K562 (cell line): ENCODE measurements around the gene DDR2. TPM values are rescaled to one million over a fixed set of nuclear protein-coding genes. Genes with fewer than 3 reads are reported as not detected.
A peak's percentile ranks its signal among the peaks of the same experiment; 100 is the strongest.

ENCODE experiments used
- ATAC-seq: fragments of 200-7000 bp; cut with Tn5 transposase; 3 replicates; pipeline ENCODE4 v1.9.1; 2020; ENCODE audit warnings: moderate library complexity
- BruUV-seq: library from RNA; stranded (reverse); fragments of 400-500 nt; replicated peaks from 2 replicates; lab custom pipeline; 2021; lab: Mats Ljungman, UMichigan
- CTCF ChIA-PET: fragments of 300-600 bp; formaldehyde crosslinking; extraction: SDS; loops from one replicate; lab custom pipeline; 2021; ENCODE audit warnings: low intra/inter-chr PET ratio; lab: Yijun Ruan, JAX
- POLR2A ChIA-PET: fragments of 300-600, 350-650 bp; sonication (Branson Sonifier 250); formaldehyde crosslinking; extraction: SDS; loops from one replicate; lab custom pipeline; 2021; ENCODE audit warnings: antibody characterized with exemption, inconsistent platforms; lab: Yijun Ruan, JAX
- DNase-seq, 4 experiments: peaks; one replicate each; pipeline versions ENCODE4 v3.0.0 to v3.0.0-alpha.2; 2011 to 2018; ENCODE audit warnings: low spot score in 3 of 4, mixed read lengths in 3 of 4; ENCODE audit errors: extremely low read depth in 1 of 4
- FAIRE-seq: peaks from 2 replicates; lab custom pipeline; 2011; peaks lifted over from hg19 to GRCh38; lab: Jason Lieb, UNC
- H2AFZ ChIP-seq: 2 replicates; pipeline ENCODE4 v1.6.0; 2011; ENCODE audit warnings: low read depth, low read length, control low read depth, inconsistent platforms
- H3K27ac ChIP-seq: fragments of 200-600 bp; 3 replicates; pipeline ENCODE4 v1.8.0; 2011; ENCODE audit warnings: low read depth, mild to moderate bottlenecking, control low read depth, inconsistent platforms, low read length, moderate library complexity, mixed read lengths; ENCODE audit errors: extremely low read depth
- H3K27me3 ChIP-seq, 2 experiments: fragments of 300-600 bp in 1 of 2; 2 replicates in 1 of 2; 3 replicates in 1 of 2; pipeline versions ENCODE4 v1.6.0 to v1.8.0; 2011; ENCODE audit warnings: inconsistent platforms in 2 of 2, low read length in 2 of 2, mild to moderate bottlenecking in 1 of 2, mixed read lengths in 1 of 2, moderate library complexity in 1 of 2; ENCODE audit not compliant: control insufficient read depth in 2 of 2, insufficient read depth in 2 of 2
- H3K36me3 ChIP-seq: fragments of 300-600 bp; 3 replicates; pipeline ENCODE4 v1.8.0; 2011; ENCODE audit warnings: mild to moderate bottlenecking, low read length, inconsistent platforms; ENCODE audit not compliant: control insufficient read depth, insufficient read depth
- H3K4me1 ChIP-seq, 2 experiments: fragments of 200-600 bp in 1 of 2; replicated peaks in 1 of 2; 2 replicates in 1 of 2; 3 replicates in 1 of 2; pipeline versions ENCODE4 v1.5.1 to v1.8.0; 2011; ENCODE audit warnings: inconsistent platforms in 2 of 2, low read length in 2 of 2, mild to moderate bottlenecking in 1 of 2, mixed read lengths in 1 of 2, moderate library complexity in 1 of 2; ENCODE audit not compliant: control insufficient read depth in 2 of 2, insufficient read depth in 2 of 2
- H3K4me2 ChIP-seq: 2 replicates; pipeline ENCODE4 v1.6.1; 2011; ENCODE audit warnings: low read length, control low read depth, inconsistent platforms, mixed read lengths; ENCODE audit not compliant: insufficient read depth
- H3K4me3 ChIP-seq: fragments of 200-600 bp; sonication (generic), shearing (Covaris generic); 2 replicates; pipeline ENCODE4 v1.5.1; 2016; ENCODE audit warnings: control low read depth, inconsistent platforms
- H3K79me2 ChIP-seq: fragments of 200-600 bp; 3 replicates; pipeline ENCODE4 v1.8.0; 2011; ENCODE audit warnings: low read length, inconsistent platforms; ENCODE audit not compliant: control insufficient read depth, insufficient read depth
- H3K9ac ChIP-seq, 2 experiments: 2 replicates each; pipeline versions ENCODE4 v1.6.0 to v1.6.1; 2011; ENCODE audit warnings: low read depth in 2 of 2, low read length in 2 of 2, control low read depth in 1 of 2, inconsistent platforms in 1 of 2, mild to moderate bottlenecking in 1 of 2, mixed read lengths in 1 of 2; ENCODE audit not compliant: insufficient read depth in 1 of 2
- H3K9me1 ChIP-seq: one replicate; pipeline ENCODE4 v1.6.0; 2011; ENCODE audit warnings: inconsistent platforms, mild to moderate bottlenecking, low read length, moderate library complexity; ENCODE audit not compliant: control insufficient read depth, insufficient read depth
- H3K9me3 ChIP-seq: replicated peaks from 2 replicates; pipeline ENCODE4 v1.5.1; 2011; ENCODE audit warnings: low read depth, low read length, inconsistent platforms; ENCODE audit not compliant: control insufficient read depth, insufficient read depth
- H4K20me1 ChIP-seq: replicated peaks from 2 replicates; pipeline ENCODE4 v1.6.1; 2011; ENCODE audit warnings: low read length, inconsistent platforms, mixed read lengths; ENCODE audit not compliant: control insufficient read depth, insufficient read depth
- ARID3B ChIP-seq: fragments of 250-450 bp; sonication (Bioruptor Pico); IDR thresholded peaks from 2 replicates; pipeline ENCODE4 v1.4.0; 2020; ENCODE audit warnings: borderline replicate concordance
- CHD2 ChIP-seq: IDR thresholded peaks from 2 replicates; pipeline ENCODE4 v1.6.1; 2011; ENCODE audit warnings: low read depth, low read length
- CLOCK ChIP-seq: fragments of 250-450 bp; sonication (Bioruptor Pico); IDR thresholded peaks from 2 replicates; pipeline ENCODE4 v1.4.0; 2020; ENCODE audit warnings: mild to moderate bottlenecking, moderate library complexity, borderline replicate concordance
- CREM ChIP-seq: IDR thresholded peaks from 2 replicates; pipeline ENCODE4 v1.6.1; 2014; ENCODE audit warnings: antibody characterized with exemption, low read depth
- HBP1 ChIP-seq: fragments of 450-650 bp; formaldehyde crosslinking; IDR thresholded peaks from 2 replicates; pipeline ENCODE4 v1.4.0; 2022; ENCODE audit warnings: missing genetic modification characterization
- HIVEP1 ChIP-seq: fragments of 250-450 bp; sonication (Bioruptor Pico); IDR thresholded peaks from 2 replicates; pipeline ENCODE4 v1.4.0; 2020; ENCODE audit warnings: mild to moderate bottlenecking
- HOXB6 ChIP-seq: fragments of 250-450 bp; sonication (Bioruptor Pico); IDR thresholded peaks from 2 replicates; pipeline ENCODE4 v1.5.1; 2022; ENCODE audit warnings: mild to moderate bottlenecking, borderline replicate concordance
- KDM5B ChIP-seq: fragments of 200-600 bp; sonication (generic); IDR thresholded peaks from 2 replicates; pipeline ENCODE4 v1.6.1; 2012; ENCODE audit warnings: low read depth, mild to moderate bottlenecking, moderate library complexity, low read length, control low read depth, inconsistent platforms; ENCODE audit not compliant: insufficient replicate concordance
- KLF1 ChIP-seq: fragments of 450-650 bp; IDR thresholded peaks from 2 replicates; pipeline ENCODE4 v1.6.1; 2016; ENCODE audit warnings: missing genetic modification characterization, missing compliant biosample characterization
- PTBP1 ChIP-seq: fragments of 200-400 bp; formaldehyde crosslinking; IDR thresholded peaks from 2 replicates; pipeline ENCODE4 v1.6.1; 2017; ENCODE audit warnings: low read depth, low read length
- SRSF3 ChIP-seq: fragments of 200-400 bp; formaldehyde crosslinking; IDR thresholded peaks from 2 replicates; pipeline ENCODE4 v1.6.1; 2016; ENCODE audit warnings: mild to moderate bottlenecking, low read length, moderate library complexity; ENCODE audit not compliant: insufficient read depth
- USF1 ChIP-seq: sonication (generic); formaldehyde crosslinking; IDR thresholded peaks from 2 replicates; pipeline ENCODE4 v1.9.0; 2022; ENCODE audit warnings: mild to moderate bottlenecking, missing genetic modification reagents
- ZNF12 ChIP-seq: sonication (generic); formaldehyde crosslinking; IDR thresholded peaks from 2 replicates; pipeline ENCODE4 v1.4.0; 2020; ENCODE audit warnings: mild to moderate bottlenecking, missing genetic modification reagents
- ZNF347 ChIP-seq: fragments of 450-650 bp; formaldehyde crosslinking; IDR thresholded peaks from 2 replicates; pipeline ENCODE4 v1.4.0; 2020; ENCODE audit warnings: low read depth, mild to moderate bottlenecking, moderate library complexity
- ZNF644 ChIP-seq: fragments of 200-800 bp; sonication (Bioruptor generic); IDR thresholded peaks from 2 replicates; pipeline ENCODE4 v1.6.1; 2016; ENCODE audit warnings: low read depth, missing genetic modification characterization, missing compliant biosample characterization
- WGBS: fragments of 100-300 bp; shearing (Covaris generic); methylation state at CpG from one replicate; pipeline ENCODE4 v1.1.6; 2016; ENCODE audit warnings: low coverage, mixed read lengths; ENCODE audit not compliant: insufficient coverage; ENCODE audit errors: missing lambda C conversion rate; 5-methylcytosine and 5-hydroxymethylcytosine counted together
- in situ Hi-C: fragments of 300-500 bp; cut with MboI; formaldehyde crosslinking; loops from 4 replicates; pipeline ENCODE4 v1.15.0; 2018; ENCODE audit warnings: inconsistent platforms, mixed read lengths
- intact Hi-C: fragments of 100-400 bp; cut with micrococcal nuclease; formaldehyde crosslinking; loops from 2 replicates; pipeline ENCODE4 v1.14.2; 2022
- polyA plus RNA-seq, 8 experiments: library from polyadenylated mRNA; depleted of rRNA in 4 of 8; stranded (reverse) in 5 of 8; unstranded in 3 of 8; fragments of >200 nt; fragmentation: Nextera tagmentation in 2 of 8; fragmentation: Illumina TruSeq in 1 of 8; extraction: Ambion mirVana in 2 of 8; extraction: Trizol in 1 of 8; gene quantifications; 2 replicates each; pipeline versions ENCODE4 v1.2.1 to v1.2.3, GENCODE V29; 2011 to 2014; ENCODE audit warnings: inconsistent platforms in 1 of 8, missing spikeins in 1 of 8
- total RNA-seq, 7 experiments: library from RNA; depleted of rRNA in 6 of 7; stranded (reverse); fragments of >200 nt in 6 of 7; fragmentation: Illumina TruSeq in 2 of 7; extraction: Trizol in 2 of 7; gene quantifications; 2 replicates each; pipeline versions ENCODE4 v1.2.1 to v1.2.3, GENCODE V29; 2011 to 2021; ENCODE audit warnings: low replicate concordance in 1 of 7

The DDR2 gene
- total and polyA plus RNA-seq, 9 of the 15 experiments (the other 6 are each of a cell fraction or from before 2014, with no cell fraction given), result 0.36 to 2.0 (median 1.1) TPM

GRCh38 chr1:162716123-162716522 lies 83.9 kb downstream of the DDR2 start:
- Histone ChIP-seq H3K79me2 (no peaks in the 10 kb centered on the region), H3K4me2 (no peak overlapping the region), H2AFZ (no peak overlapping the region), H3K4me3 (no peak overlapping the region), H3K9me1 (no peaks in the 10 kb centered on the region), H3K4me1 (peaks cover 0 to 15% of the 10 kb centered on the region in 2 experiments; a peak in 1 of 5 replicates), H3K9me3 (no peaks in the 10 kb centered on the region), H3K27me3 (no peaks in the 10 kb centered on the region), H3K36me3 (no peaks in the 10 kb centered on the region), H3K27ac (no peak overlapping the region), H4K20me1 (no peaks in the 10 kb centered on the region), H3K9ac (no peak overlapping the region)
- DNase-seq, result no peak
- ATAC-seq, result peak; percentile 58
- ChIA-PET POLR2A (interaction anchor here (0.8 to 1.0 kb wide), 2 partner anchors 13 to 46 kb away, joined by 3 read pairs; no protein-coding TSS in a partner anchor), CTCF (no interaction called here)
- 12% methylated on average over 4 of the region's 4 CpGs for WGBS
- in situ Hi-C loops (no loop called here), intact Hi-C loops (no loop called here)
- no TSS peak for BruUV-seq
- FAIRE-seq, result no peak
- TF ChIP-seq KLF1 (tag) (no peak), KDM5B (no peak), HIVEP1 (CRISPR knock-in tag) (no peak), ZNF644 (no peak), HBP1 (CRISPR knock-in tag) (no peak), SRSF3 (no peak), CLOCK (CRISPR knock-in tag) (no peak), USF1 (CRISPR knock-in tag) (no peak), CHD2 (no peak), PTBP1 (no peak), CREM (no peak), ZNF12 (no peak), HOXB6 (no peak), ZNF347 (no peak), ARID3B (no peak)
